Prostate gland (tissue), 2 donors: ENCODE data around the gene MYCBPAP. TPM values are rescaled to one million over a fixed set of nuclear protein-coding genes. Genes with fewer than 3 reads are reported as not detected.

Experiments
- DNase-seq: peaks from one replicate; pipeline ENCODE4 v3.0.0-alpha.2; 2019; ENCODE audit warnings: low spot score
- H3K27ac ChIP-seq, 2 donors: fragments of 200-600 bp; sonication (generic); 2 replicates each; pipeline ENCODE4 v1.5.1; 2017 to 2019
- H3K27me3 ChIP-seq: fragments of 200-600 bp; sonication (generic); replicated peaks from 2 replicates; pipeline ENCODE4 v1.5.1; 2019; ENCODE audit not compliant: insufficient read depth
- H3K36me3 ChIP-seq, 2 donors: fragments of 200-600 bp; sonication (generic); 1 replicate in 1 of 2; 2 replicates in 1 of 2; pipeline versions ENCODE4 v1.5.1 to v1.8.1; 2017 to 2019
- H3K4me1 ChIP-seq: fragments of 200-600 bp; sonication (generic); replicated peaks from 2 replicates; pipeline ENCODE4 v1.5.1; 2019
- H3K4me3 ChIP-seq, 2 donors: fragments of 200-600 bp; sonication (generic); 2 replicates each; pipeline ENCODE4 v1.5.1; 2017 to 2019
- H3K9me3 ChIP-seq: fragments of 200-600 bp; sonication (generic); 2 replicates; pipeline ENCODE4 v1.5.1; 2017
- CTCF ChIP-seq, 4 experiments: fragments of 200-600 bp in 2 of 4; fragments of 450-650 bp in 2 of 4; sonication (generic) in 2 of 4; IDR thresholded peaks; 1 replicate in 3 of 4; 2 replicates in 1 of 4; pipeline ENCODE4 v1.5.1; 2016 to 2019; ENCODE audit warnings: antibody characterized with exemption in 4 of 4, mild to moderate bottlenecking in 2 of 4, moderate library complexity in 2 of 4
- POLR2A ChIP-seq: fragments of 450-650 bp; IDR thresholded peaks from one replicate; pipeline ENCODE4 v1.6.1; 2016; ENCODE audit warnings: antibody characterized with exemption, mild to moderate bottlenecking
- POLR2AphosphoS5 ChIP-seq: sonication (generic); formaldehyde crosslinking; IDR thresholded peaks from one replicate; pipeline ENCODE4 v1.6.1; 2017; ENCODE audit warnings: antibody characterized with exemption
- WGBS: methylation state at CpG from one replicate; pipeline ENCODE4 v1.1.5; 2018; 5-methylcytosine and 5-hydroxymethylcytosine counted together
- intact Hi-C: fragments of 100-400 bp; cut with DNase I; formaldehyde crosslinking; loops from one replicate; pipeline ENCODE4 v1.14.2; 2022
- total RNA-seq, 2 donors: library from RNA; depleted of rRNA; stranded (reverse); fragments of >200 nt; gene quantifications; one replicate each; pipeline ENCODE4 v1.1.0, GENCODE V29; 2016

The MYCBPAP gene
- total RNA-seq, 2 donors from 2014 or later: 0.14 to 12.6 TPM

GRCh38 chr17:50580646-50581045 lies 72.4 kb downstream of the MYCBPAP start:
- no peak overlapping the region for H3K27ac ChIP-seq
- H3K9me3 ChIP-seq: no peaks in the 10 kb centered on the region
- H3K36me3 ChIP-seq: no peaks in the 10 kb centered on the region
- H3K4me1 ChIP-seq: no peaks in the 10 kb centered on the region
- intact Hi-C loops: no loop called here
- TF ChIP-seq POLR2A (no peak), CTCF (IDR thresholded peaks at IDR 0.05) (no peak), POLR2AphosphoS5 (no peak)
- DNase-seq: no peak
- no peaks in the 10 kb centered on the region for H3K27me3 ChIP-seq
- 94% methylated on average over 9 of the region's 9 CpGs for WGBS
- no peak overlapping the region for H3K4me3 ChIP-seq

Other genes with a start within 250 kb of the MYCBPAP start
- gene TMEM92, start 234.0 kb upstream of the MYCBPAP start, total RNA-seq: under 1 TPM; 0.91 to 0.96 TPM
- gene XYLT2, start 162.3 kb upstream of the MYCBPAP start, total RNA-seq: 10 to 100 TPM; 44.8 to 49.8 TPM
- gene MRPL27, start 135.3 kb upstream of the MYCBPAP start, total RNA-seq: 10 to 100 TPM; 63.3 to 69.6 TPM
- 10 to 100 TPM in 1 of 2 donors, under 1 TPM in 1; 0.23 to 13.6 TPM for gene EME1, start 135.2 kb upstream of the MYCBPAP start, total RNA-seq
- 10 to 100 TPM; 67.6 to 76.6 TPM for gene LRRC59, start 110.9 kb upstream of the MYCBPAP start, total RNA-seq
- 100 to 1,000 TPM in 1 of 2 donors, 10 to 100 TPM in 1; 49.0 to 111 TPM for gene ACSF2, start 82.2 kb upstream of the MYCBPAP start, total RNA-seq
- gene CHAD, start 39.6 kb upstream of the MYCBPAP start, total RNA-seq: 1 to 10 TPM in 1 of 2 donors, under 1 TPM in 1; 0.51 to 1.6 TPM
- gene RSAD1, start 29.6 kb upstream of the MYCBPAP start, total RNA-seq: 10 to 100 TPM; 33.7 to 44.1 TPM
- gene EPN3, start 24.3 kb downstream of the MYCBPAP start, total RNA-seq: 100 to 1,000 TPM in 1 of 2 donors, 10 to 100 TPM in 1; 60.8 to 108 TPM
- 100 to 1,000 TPM; 188 to 208 TPM for gene SPATA20, start 38.7 kb downstream of the MYCBPAP start, total RNA-seq
- 1 to 10 TPM; 3.4 to 6.6 TPM for gene CACNA1G, start 52.3 kb downstream of the MYCBPAP start, total RNA-seq
- 10 to 100 TPM; 65.9 to 66.1 TPM for gene ABCC3, start 126.4 kb downstream of the MYCBPAP start, total RNA-seq
- gene ANKRD40, start 199.5 kb downstream of the MYCBPAP start, total RNA-seq: 10 to 100 TPM; 31.2 to 36.0 TPM
- gene LUC7L3, start 211.2 kb downstream of the MYCBPAP start, total RNA-seq: 100 to 1,000 TPM in 1 of 2 donors, 10 to 100 TPM in 1; 45.4 to 234 TPM